Measurements from ENCODE around the gene KPNA2. TPM values are rescaled to one million over a fixed set of nuclear protein-coding genes. Genes with fewer than 3 reads are reported as not detected.
A peak's percentile ranks its signal among the peaks of the same experiment; 100 is the strongest.

The KPNA2 gene
- total RNA-seq (2014; rRNA removed; shearing (Covaris generic); ENCODE audit: low replicate concordance), result 144 and 170 TPM in 2 replicates

DNA sequence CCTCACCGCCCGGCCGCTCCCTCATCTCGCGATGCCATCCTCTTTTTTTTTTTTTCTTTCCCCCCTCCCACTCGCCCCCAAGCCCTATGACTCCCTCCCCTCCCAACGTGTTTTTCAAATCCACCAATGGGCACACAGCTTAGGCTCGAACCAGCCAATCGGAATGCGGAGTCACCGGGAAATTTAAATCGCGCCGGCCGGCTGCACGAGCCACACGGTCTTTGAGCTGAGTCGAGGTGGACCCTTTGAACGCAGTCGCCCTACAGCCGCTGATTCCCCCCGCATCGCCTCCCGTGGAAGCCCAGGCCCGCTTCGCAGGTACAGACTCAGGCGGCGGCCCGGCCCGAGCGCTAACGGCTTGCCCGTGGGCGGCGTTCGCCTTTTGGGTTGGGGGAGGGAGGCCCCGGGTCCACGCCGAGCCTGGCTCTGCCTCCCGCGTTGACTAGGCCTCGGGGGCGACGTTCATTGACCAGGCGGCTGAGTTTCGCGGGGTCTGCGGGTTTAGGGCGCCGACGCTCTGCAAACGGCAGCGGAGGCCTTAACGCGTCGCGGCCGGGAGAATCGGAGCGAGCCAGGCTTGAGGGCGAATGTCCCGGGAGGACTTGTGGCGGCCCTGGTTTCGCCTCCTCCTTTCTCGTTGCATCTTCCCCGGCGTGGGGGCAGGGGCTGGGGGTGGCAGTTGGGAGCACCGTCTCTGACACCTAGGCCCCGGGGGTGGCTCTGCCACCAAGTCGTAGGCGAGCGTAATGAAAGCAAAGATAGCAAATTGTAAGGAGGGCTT is at the start of gene KPNA2:
Gene KPNA2, plus strand, starts transcription at position 213 of the 781 bp plus-strand sequence. CDS start 1,398 bp downstream, outside the sequence.
- Histone ChIP-seq H2AFZ (ENCODE audit: low read length) (0 out of 2 replicates have a peak within 1 kb of the TSS, but pooled peaks have one; percentile 90), H3K4me1 (ENCODE audit: low read length) (peaks cover 22% of the 10 kb centered on the region), H3K9me2 (replicated peaks; ENCODE audit: insufficient read depth, low read length) (no peaks in the 10 kb centered on the region), H3K9ac (ENCODE audit: low read length) (peak within 1 kb of the TSS; percentile 97), H3K9me3 (ENCODE audit: low read length) (no peaks in the 10 kb centered on the region), H3K27me3 (ENCODE audit: low read length) (no peaks in the 10 kb centered on the region), H3K36me3 (ENCODE audit: insufficient read depth, low read length) (peaks cover 39% of the 10 kb centered on the region), H3K27ac (ENCODE audit: low read length) (peak within 1 kb of the TSS; percentile 90), H4K20me1 (ENCODE audit: insufficient read depth, low read depth, low read length) (peaks cover 13% of the 10 kb centered on the region), H3K4me2 (ENCODE audit: low read depth, low read length, poor library complexity, severe bottlenecking) (peak within 1 kb of the TSS; percentile 97), H3K4me3 (ENCODE audit: low read length) (peak within 1 kb of the TSS; percentile 96), H3K79me2 (ENCODE audit: low read length) (peaks cover 37% of the 10 kb centered on the region)
- peak; percentile 99 for DNase-seq

DNA sequence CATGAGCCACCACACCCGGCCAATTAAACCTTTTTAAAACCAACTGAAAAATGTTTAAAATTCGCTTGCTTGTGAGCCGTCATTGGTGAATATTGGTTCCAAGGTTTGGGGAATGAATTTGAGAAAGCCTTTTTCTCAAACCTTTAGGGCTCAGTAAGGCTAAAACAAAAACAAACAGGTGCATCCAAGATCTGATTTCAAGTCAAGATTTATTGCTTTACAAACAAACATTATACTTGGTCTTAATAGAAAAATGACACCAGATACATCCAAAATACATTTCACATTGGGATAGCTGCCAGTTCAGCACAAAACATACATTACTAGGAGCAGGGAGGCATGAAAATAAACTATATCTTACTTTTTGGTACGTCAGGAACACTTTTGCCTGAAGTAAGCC is 44.6 kb upstream of the KPNA2 start:
- 0 out of 2 replicates have a peak, but pooled peaks cover 2% of the 10 kb centered on the region for H3K36me3 ChIP-seq (ENCODE audit: insufficient read depth, low read length)
- H3K4me3 ChIP-seq (ENCODE audit: low read length), result no peak overlapping the region
- H3K79me2 ChIP-seq (ENCODE audit: low read length), result peaks cover 6% of the 10 kb centered on the region
- H3K27me3 ChIP-seq (ENCODE audit: low read length), result no peaks in the 10 kb centered on the region
- H3K4me1 ChIP-seq (ENCODE audit: low read length), result peaks cover 29% of the 10 kb centered on the region
- H3K9me3 ChIP-seq (ENCODE audit: low read length), result no peaks in the 10 kb centered on the region
- no peak overlapping the region for H3K9ac ChIP-seq (ENCODE audit: low read length)
- no peaks in the 10 kb centered on the region for H4K20me1 ChIP-seq (ENCODE audit: insufficient read depth, low read depth, low read length)
- DNase-seq, result no peak
- H2AFZ ChIP-seq (ENCODE audit: low read length), result no peak overlapping the region
- no peaks in the 10 kb centered on the region for H3K9me2 ChIP-seq (replicated peaks; ENCODE audit: insufficient read depth, low read length)
- H3K27ac ChIP-seq (ENCODE audit: low read length), result no peak overlapping the region
- H3K4me2 ChIP-seq (ENCODE audit: low read depth, low read length, poor library complexity, severe bottlenecking), result no peak overlapping the region

DNA sequence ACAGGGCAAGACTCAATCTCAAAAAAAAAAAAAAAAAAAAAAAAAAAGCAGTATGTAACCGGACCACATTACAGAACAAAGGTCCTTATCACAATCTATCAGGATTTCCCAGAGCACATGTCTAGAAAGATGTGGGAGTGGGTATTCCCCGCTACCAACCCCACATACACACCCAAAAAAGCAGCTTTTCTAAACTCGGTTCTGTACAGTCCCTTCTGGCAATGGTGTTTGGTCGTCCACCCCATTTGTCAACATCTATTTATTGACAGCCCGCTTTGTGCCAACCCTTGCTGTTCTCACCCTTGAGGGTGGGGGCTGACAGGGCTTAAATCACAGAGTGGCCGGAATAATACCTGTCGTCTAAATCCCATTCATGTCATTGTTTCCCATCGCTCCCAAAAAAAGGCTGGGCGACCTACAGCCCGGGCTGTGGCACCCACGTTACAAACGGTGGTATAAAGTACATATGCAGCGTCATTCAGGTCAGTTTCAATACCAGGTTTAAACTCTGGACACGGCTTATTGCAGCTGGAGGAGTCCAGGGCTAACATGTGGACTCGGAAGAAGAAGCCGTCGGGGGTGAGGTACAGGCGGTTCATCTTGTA is 42.9 kb upstream of the KPNA2 start:
- Histone ChIP-seq H4K20me1 (ENCODE audit: insufficient read depth, low read depth, low read length) (no peaks in the 10 kb centered on the region), H3K9me2 (replicated peaks; ENCODE audit: insufficient read depth, low read length) (no peaks in the 10 kb centered on the region), H2AFZ (ENCODE audit: low read length) (peak overlapping the region; percentile 55; the same call in 1 of the 2 replicates), H3K9ac (ENCODE audit: low read length) (peak overlapping the region; percentile 92), H3K27me3 (ENCODE audit: low read length) (no peaks in the 10 kb centered on the region), H3K36me3 (ENCODE audit: insufficient read depth, low read length) (0 out of 2 replicates have a peak, but pooled peaks cover 2% of the 10 kb centered on the region), H3K27ac (ENCODE audit: low read length) (peak overlapping the region; percentile 85), H3K4me1 (ENCODE audit: low read length) (peaks cover 36% of the 10 kb centered on the region), H3K9me3 (ENCODE audit: low read length) (no peaks in the 10 kb centered on the region), H3K4me3 (ENCODE audit: low read length) (peak overlapping the region; percentile 94), H3K4me2 (ENCODE audit: low read depth, low read length, poor library complexity, severe bottlenecking) (peak overlapping the region; percentile 85), H3K79me2 (ENCODE audit: low read length) (peaks cover 6% of the 10 kb centered on the region)
- DNase-seq, result peak; percentile 62

DNA sequence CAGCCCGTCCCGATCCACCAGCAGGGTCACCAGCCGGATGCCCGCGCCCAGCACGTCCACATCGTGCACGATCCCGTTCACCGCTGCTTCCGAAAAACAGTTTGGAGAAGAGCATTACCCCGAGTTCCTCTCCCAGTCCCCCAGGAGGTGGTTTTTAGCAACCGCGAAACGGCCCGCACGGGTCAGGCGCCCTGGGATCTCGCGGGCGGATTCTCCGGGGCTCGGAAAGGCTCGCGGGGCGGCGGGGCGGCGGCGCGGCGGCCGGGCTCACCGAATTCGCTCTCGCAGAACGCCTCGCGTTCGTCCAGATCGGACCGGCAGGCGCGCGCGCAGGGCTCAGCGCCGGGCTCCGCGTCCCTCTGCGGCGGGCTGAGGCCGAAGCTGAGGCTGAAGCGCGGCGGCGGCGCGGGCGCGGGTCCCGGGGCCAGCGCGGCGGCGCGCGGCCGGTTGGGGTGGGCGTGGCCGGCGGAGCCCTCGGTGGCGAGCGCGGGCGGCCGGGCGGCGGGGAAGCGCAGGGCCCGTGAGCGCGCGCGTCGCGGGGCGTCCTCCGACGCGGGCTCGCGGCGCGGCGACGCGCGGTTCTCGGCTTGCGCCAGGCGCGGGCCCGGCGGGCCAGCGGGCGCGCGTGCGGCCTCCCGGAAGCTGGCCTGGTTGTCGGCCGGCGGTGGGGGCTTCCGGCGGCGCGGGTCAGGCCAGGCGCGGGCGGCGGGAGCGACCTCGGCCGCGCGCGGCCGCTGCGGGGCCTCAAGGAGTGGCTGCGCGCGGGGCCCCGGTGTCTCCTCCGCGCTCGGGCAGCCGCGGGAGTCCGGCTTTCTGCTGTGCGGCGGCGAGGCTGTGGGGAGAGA is 42.2 kb upstream of the KPNA2 start:
- peaks cover 36% of the 10 kb centered on the region for H3K4me1 ChIP-seq (ENCODE audit: low read length)
- H3K27ac ChIP-seq (ENCODE audit: low read length), result peak overlapping the region; percentile 87
- peak; percentile 94 for DNase-seq
- peaks cover 6% of the 10 kb centered on the region for H3K79me2 ChIP-seq (ENCODE audit: low read length)
- H3K4me2 ChIP-seq (ENCODE audit: low read depth, low read length, poor library complexity, severe bottlenecking), result peak overlapping the region; percentile 85
- no peaks in the 10 kb centered on the region for H3K27me3 ChIP-seq (ENCODE audit: low read length)
- H3K9ac ChIP-seq (ENCODE audit: low read length), result peak overlapping the region; percentile 92
- no peaks in the 10 kb centered on the region for H3K9me3 ChIP-seq (ENCODE audit: low read length)
- H2AFZ ChIP-seq (ENCODE audit: low read length), result peak overlapping the region; percentile 55; the same call in 1 of the 2 replicates
- H3K36me3 ChIP-seq (ENCODE audit: insufficient read depth, low read length), result 0 out of 2 replicates have a peak, but pooled peaks cover 2% of the 10 kb centered on the region
- H4K20me1 ChIP-seq (ENCODE audit: insufficient read depth, low read depth, low read length), result no peaks in the 10 kb centered on the region
- peak overlapping the region; percentile 94 for H3K4me3 ChIP-seq (ENCODE audit: low read length)
- no peaks in the 10 kb centered on the region for H3K9me2 ChIP-seq (replicated peaks; ENCODE audit: insufficient read depth, low read length)

DNA sequence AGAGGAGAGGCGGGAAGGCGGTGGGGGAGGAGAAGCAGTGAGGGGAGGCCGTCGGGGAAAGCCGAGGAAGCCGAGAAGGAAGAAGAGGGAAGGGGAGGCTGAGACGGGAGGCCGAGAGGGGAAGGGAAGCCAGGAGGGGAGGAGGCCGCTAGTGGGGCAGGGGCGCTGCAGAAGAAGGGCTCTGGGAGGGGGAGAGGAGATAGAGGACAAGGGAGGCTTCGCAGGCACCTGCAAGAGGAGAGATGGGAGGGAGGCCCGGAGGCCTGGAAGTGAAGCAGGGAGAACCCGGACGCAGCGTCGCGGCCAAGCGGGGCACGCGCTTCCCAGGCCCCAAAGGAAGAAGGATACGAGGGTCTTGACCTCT is 41.6 kb upstream of the KPNA2 start:
- Histone ChIP-seq H3K9ac (ENCODE audit: low read length) (peak overlapping the region; percentile 92), H3K27me3 (ENCODE audit: low read length) (no peaks in the 10 kb centered on the region), H4K20me1 (ENCODE audit: insufficient read depth, low read depth, low read length) (no peaks in the 10 kb centered on the region), H3K4me2 (ENCODE audit: low read depth, low read length, poor library complexity, severe bottlenecking) (peak overlapping the region; percentile 82), H3K9me2 (replicated peaks; ENCODE audit: insufficient read depth, low read length) (no peaks in the 10 kb centered on the region), H3K79me2 (ENCODE audit: low read length) (peaks cover 6% of the 10 kb centered on the region), H3K36me3 (ENCODE audit: insufficient read depth, low read length) (0 out of 2 replicates have a peak, but pooled peaks cover 2% of the 10 kb centered on the region), H3K4me1 (ENCODE audit: low read length) (peaks cover 36% of the 10 kb centered on the region), H3K27ac (ENCODE audit: low read length) (peak overlapping the region; percentile 87), H3K4me3 (ENCODE audit: low read length) (peak overlapping the region; percentile 70), H3K9me3 (ENCODE audit: low read length) (no peaks in the 10 kb centered on the region), H2AFZ (ENCODE audit: low read length) (peak overlapping the region; percentile 9; the same call in 1 of the 2 replicates)
- DNase-seq, result peak; percentile 68

DNA sequence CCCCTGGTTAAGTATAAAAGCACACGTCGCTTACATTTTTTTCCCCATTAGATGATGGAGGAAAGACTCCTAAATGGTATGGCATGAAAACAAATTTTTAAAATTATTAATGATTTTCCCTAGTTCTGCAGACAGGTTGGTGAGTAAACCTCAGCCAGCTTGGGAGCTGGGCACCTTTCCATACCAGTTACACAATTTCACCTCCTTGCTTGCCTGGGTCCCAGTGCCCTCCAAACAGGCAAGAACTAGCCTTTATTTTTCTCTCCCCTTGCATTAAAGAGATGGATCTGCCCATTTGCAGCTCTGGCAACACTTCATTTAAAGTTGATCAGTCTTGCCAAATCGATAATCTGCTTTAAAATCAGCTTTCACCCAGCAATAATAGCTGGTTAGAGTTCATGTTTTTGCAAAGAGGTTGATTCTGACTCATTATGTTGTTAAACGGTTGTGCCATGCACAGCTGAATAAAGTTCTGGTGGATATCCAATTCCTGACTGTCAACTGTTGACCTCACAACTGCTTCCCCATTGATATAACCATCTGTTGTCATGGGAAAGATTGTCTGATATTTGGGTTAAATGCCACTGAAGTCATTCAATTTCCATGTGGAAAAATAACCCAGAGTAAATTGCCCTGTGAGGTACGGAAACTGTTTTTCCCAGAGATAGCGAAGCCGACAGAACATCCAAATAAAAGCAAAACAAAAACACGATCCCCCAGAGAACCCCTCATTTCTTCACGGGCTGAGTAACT is 40.5 kb upstream of the KPNA2 start:
- Histone ChIP-seq H3K4me1 (ENCODE audit: low read length) (peaks cover 36% of the 10 kb centered on the region), H3K36me3 (ENCODE audit: insufficient read depth, low read length) (0 out of 2 replicates have a peak, but pooled peaks cover 2% of the 10 kb centered on the region), H4K20me1 (ENCODE audit: insufficient read depth, low read depth, low read length) (no peaks in the 10 kb centered on the region), H2AFZ (ENCODE audit: low read length) (no peak overlapping the region), H3K4me2 (ENCODE audit: low read depth, low read length, poor library complexity, severe bottlenecking) (peak overlapping the region; percentile 82), H3K9ac (ENCODE audit: low read length) (peak overlapping the region; percentile 92), H3K27ac (ENCODE audit: low read length) (no peak overlapping the region), H3K9me2 (replicated peaks; ENCODE audit: insufficient read depth, low read length) (no peaks in the 10 kb centered on the region), H3K4me3 (ENCODE audit: low read length) (peak overlapping the region; percentile 70), H3K27me3 (ENCODE audit: low read length) (no peaks in the 10 kb centered on the region), H3K79me2 (ENCODE audit: low read length) (peaks cover 6% of the 10 kb centered on the region), H3K9me3 (ENCODE audit: low read length) (no peaks in the 10 kb centered on the region)
- DNase-seq, result no peak

DNA sequence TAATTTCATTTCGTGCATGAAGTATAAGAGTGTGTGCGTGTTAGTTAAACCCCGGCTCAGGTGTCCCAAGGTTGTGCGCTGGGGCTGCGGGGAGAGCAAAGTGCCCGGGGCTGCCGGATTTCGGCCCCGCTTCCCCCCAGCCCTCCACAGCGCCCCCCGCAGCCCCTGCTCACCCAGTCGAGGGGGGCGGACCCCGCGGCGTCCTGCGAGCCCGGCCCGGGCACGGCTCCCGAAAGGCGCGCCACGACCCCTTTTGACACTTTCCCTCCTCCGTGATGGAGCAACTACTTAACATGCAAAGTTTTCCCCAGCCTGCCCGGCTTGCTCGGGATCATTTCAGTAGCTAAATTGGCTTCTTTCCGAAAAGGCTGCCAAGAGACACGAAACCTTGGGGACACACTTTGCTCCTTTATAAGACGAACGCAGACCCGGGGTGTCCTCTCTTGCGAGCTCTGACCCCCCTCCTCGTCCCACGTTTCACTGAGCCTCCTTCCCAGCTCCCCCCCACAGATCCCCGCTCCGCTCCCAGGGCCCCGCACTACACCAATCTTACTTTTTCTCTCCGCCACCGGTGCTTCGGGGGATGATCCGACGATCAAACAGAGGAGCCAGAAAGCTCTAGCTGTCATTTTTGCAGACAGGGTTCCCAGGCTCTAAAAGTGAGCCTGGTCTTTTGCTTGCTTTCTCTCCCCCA is 39.8 kb upstream of the KPNA2 start:
- Histone ChIP-seq H4K20me1 (ENCODE audit: insufficient read depth, low read depth, low read length) (no peaks in the 10 kb centered on the region), H3K9me3 (ENCODE audit: low read length) (no peaks in the 10 kb centered on the region), H3K27me3 (ENCODE audit: low read length) (no peaks in the 10 kb centered on the region), H3K9ac (ENCODE audit: low read length) (peak overlapping the region; percentile 92), H3K79me2 (ENCODE audit: low read length) (peaks cover 6% of the 10 kb centered on the region), H3K4me2 (ENCODE audit: low read depth, low read length, poor library complexity, severe bottlenecking) (peak overlapping the region; percentile 82), H3K9me2 (replicated peaks; ENCODE audit: insufficient read depth, low read length) (no peaks in the 10 kb centered on the region), H3K4me1 (ENCODE audit: low read length) (peaks cover 36% of the 10 kb centered on the region), H2AFZ (ENCODE audit: low read length) (no peak overlapping the region), H3K27ac (ENCODE audit: low read length) (no peak overlapping the region), H3K36me3 (ENCODE audit: insufficient read depth, low read length) (0 out of 2 replicates have a peak, but pooled peaks cover 2% of the 10 kb centered on the region), H3K4me3 (ENCODE audit: low read length) (peak overlapping the region; percentile 70)
- DNase-seq, result peak; percentile 60

Measured in Karpas-422 (cell line).